Stimulated activated CD4-positive, alpha-beta T cell treated with anti-CD3 and anti-CD28 coated beads, Interleukin-4, amount 100 ng/mL, for 4 hours (primary cell): ENCODE measurements around the gene ZNF30.
"Not testable (repeated sequence)": the region's sequence is repeated elsewhere in the genome, so short reads cannot be mapped to it uniquely, and the experiment has no call there.

Source experiments
- DNase-seq, 2 experiments: peaks; one replicate each; pipeline ENCODE4 v3.0.0-alpha.2; 2020

The ZNF30 gene

GRCh38 chr19:34960940-34961679 is 34.4 kb downstream of the ZNF30 start:
- no peak for DNase-seq

GRCh38 chr19:34961775-34962686 is 35.3 kb downstream of the ZNF30 start:
- DNase-seq, result no peak

- DNase-seq, result no peak
Observed at GRCh38 chr19:34962687-34963572, 36.2 kb downstream of the ZNF30 start.

- peak; percentile 22 to 56 for DNase-seq
Observed at GRCh38 chr19:34963573-34964406, 37.1 kb downstream of the ZNF30 start, which contains the start of gene ZNF792. Gene ZNF792 (minus strand): TSS chr19:34964229. CDS start chr19:34963662, 567 bp downstream.

- DNase-seq, result no peak
Observed at GRCh38 chr19:34964598-34964997, 37.9 kb downstream of the ZNF30 start.

- not testable (repeated sequence) for DNase-seq
Observed at GRCh38 chr19:34965505-34965904, 38.8 kb downstream of the ZNF30 start.

GRCh38 chr19:34967551-34967950 is 40.8 kb downstream of the ZNF30 start:
- DNase-seq, result no peak

- DNase-seq, result no peak
Observed at GRCh38 chr19:34969721-34970120, 43.0 kb downstream of the ZNF30 start.

GRCh38 chr19:34970185-34970780 is 43.6 kb downstream of the ZNF30 start:
- DNase-seq, result not testable (repeated sequence)

- DNase-seq, result no peak
Observed at GRCh38 chr19:34972163-34972705, 45.5 kb downstream of the ZNF30 start.

GRCh38 chr19:34974646-34975045 is 47.9 kb downstream of the ZNF30 start:
- no peak for DNase-seq

- DNase-seq, result no peak
Observed at GRCh38 chr19:34975056-34975455, 48.4 kb downstream of the ZNF30 start.

GRCh38 chr19:34976611-34977010 is 49.9 kb downstream of the ZNF30 start:
- DNase-seq, result no peak

- no peak for DNase-seq
Observed at GRCh38 chr19:34979819-34980640, 53.3 kb downstream of the ZNF30 start.

- no peak for DNase-seq
Observed at GRCh38 chr19:34982275-34982674, 55.6 kb downstream of the ZNF30 start.

GRCh38 chr19:34983786-34984185 is 57.1 kb downstream of the ZNF30 start:
- DNase-seq, result no peak

GRCh38 chr19:34984287-34984686 is 57.6 kb downstream of the ZNF30 start:
- DNase-seq, result no peak

- DNase-seq, result no peak
Observed at GRCh38 chr19:34985249-34986022, 58.7 kb downstream of the ZNF30 start.

- DNase-seq, result no peak
Observed at GRCh38 chr19:34988119-34988518, 61.4 kb downstream of the ZNF30 start.
